Limb (tissue), 2 donors: ENCODE measurements around the gene TATDN3.
A peak's percentile ranks its signal among the peaks of the same experiment; 100 is the strongest.
"Not testable (repeated sequence)": the region's sequence is repeated elsewhere in the genome, so short reads cannot be mapped to it uniquely, and the experiment has no call there.

Experiments used
- DNase-seq, 2 donors: peaks; one replicate each; pipeline ENCODE4 v3.0.0-alpha.2; 2016; ENCODE audit errors: extremely low spot score in 2 of 2

TATDN3 gene

GRCh38 chr1:212827831-212828278 is 36.2 kb downstream of the TATDN3 start:
- DNase-seq, result no peak

GRCh38 chr1:212828395-212828794 is 36.7 kb downstream of the TATDN3 start:
- no peak for DNase-seq

DNA sequence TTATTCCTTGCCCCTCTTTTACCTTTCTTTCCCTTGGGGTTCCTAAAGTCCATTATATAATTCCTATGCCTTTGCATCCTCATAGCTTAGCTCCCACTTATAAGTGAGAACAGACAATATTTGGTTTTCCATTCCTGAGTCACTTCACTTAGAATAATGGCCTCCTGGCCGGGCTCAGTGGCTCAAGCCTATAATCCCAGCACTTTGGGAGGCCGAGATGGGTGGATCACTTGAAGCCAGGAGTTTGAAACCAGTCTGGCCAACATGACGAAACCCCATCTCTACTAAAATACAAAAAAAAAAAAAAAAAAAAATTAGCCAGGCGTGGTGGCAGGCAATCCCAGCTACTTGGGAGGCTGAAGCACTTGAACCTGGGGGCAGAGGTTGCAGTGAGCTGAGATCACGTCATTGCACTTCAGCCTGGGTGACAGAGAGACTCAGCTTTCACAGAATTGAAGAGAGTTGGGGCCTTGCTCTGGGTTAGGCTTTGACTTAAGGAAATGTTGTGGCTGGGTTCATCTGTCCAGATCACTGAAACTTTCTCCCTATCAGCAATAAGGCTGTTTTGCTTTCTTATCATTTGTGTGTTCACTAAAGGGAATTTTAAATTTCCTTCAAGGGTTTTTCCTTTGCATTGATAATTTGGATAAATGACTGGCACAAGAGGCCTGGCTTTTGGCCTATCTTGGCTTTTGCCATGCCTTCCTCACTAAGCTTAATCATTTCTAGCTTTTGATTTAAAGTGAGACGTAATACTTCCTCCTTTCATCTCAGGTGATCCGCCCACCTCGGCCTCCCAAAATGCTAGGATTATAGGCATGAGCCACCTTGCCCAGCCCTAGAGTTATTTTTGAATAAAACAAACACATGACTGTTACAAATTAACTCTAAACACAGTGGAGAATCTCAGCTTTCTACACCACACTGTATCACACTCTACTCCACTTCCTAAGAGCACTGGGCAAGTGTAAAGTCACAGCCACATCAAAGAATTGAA is 41.8 kb downstream of the TATDN3 start:
- not testable (repeated sequence) for DNase-seq

DNA sequence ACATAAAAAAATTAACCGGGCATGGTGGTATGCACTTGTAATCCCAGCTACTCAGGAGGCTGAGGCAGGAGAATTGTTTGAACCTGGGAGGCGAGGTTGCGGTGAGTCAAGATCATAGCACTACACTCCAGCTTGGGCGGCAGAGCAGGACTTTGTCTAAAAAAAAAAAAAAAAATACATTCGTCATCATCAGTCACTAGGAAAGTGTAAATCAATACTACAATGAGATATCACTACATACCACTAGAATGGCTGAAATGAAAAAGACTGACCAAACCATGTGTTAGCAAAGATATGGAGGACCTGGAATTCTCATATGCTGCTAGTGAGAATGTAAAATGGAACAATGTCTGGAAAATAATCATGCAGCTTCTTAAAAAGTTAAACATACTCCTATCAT is 46.5 kb downstream of the TATDN3 start:
- no peak for DNase-seq

GRCh38 chr1:212844521-212844920 is 52.8 kb downstream of the TATDN3 start:
- DNase-seq, result not testable (repeated sequence)

DNA sequence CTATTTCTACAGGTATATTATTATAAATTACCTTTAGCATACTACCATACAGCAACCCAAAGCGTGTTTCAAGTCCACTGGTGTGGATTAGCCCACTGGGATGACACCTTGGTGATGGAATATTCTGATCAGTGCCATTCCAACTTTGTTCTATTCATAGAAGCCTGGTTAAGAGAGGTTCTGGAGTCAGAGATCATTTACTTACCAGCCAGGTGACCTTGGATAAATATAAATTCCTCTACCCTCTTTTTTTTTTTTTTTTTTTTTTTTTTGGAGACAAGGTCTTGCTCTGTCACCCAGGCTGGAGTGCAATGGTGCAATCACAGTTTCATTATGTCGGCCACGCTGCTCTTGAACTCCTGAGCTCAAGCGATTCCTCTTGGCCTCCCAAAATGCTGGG is 55.9 kb downstream of the TATDN3 start, which contains the start of gene SPATA45:
TSS of gene SPATA45 (minus strand) at position 101 of the 400 bp plus-strand sequence. CDS start 11,500 bp downstream, outside the sequence.
- DNase-seq, result no peak

GRCh38 chr1:212852105-212852688 is 60.5 kb downstream of the TATDN3 start:
- DNase-seq, result no peak

DNA sequence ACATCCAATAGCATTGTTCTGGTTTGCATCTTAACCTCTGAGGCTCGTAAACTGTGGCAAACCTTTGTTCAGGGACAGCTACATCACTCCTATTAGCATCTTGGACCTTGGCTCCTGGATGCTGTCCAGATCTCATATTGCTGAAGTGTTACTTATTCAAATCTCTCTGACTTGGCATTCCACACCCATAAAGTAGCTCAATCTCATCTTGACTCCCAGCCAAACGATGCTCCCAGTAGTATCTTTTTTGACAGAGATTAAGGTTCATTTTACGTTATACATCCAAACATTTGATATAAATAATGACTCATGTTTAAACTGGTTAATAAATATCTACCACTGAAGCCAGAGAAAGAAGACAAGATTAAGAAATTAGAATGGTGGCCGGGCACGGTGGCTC is 62.0 kb downstream of the TATDN3 start:
- no peak for DNase-seq

GRCh38 chr1:212856755-212857154 is 65.1 kb downstream of the TATDN3 start:
- no peak for DNase-seq

- DNase-seq, result peak; percentile 96
Measured at GRCh38 chr1:212857992-212858460, 66.3 kb downstream of the TATDN3 start, which contains the start of gene FLVCR1. Gene FLVCR1, plus strand, starts transcription at chr1:212858275. Its CDS starts 178 bp downstream, at chr1:212858453.

GRCh38 chr1:212858461-212859265 is 67.0 kb downstream of the TATDN3 start:
- no peak for DNase-seq

DNA sequence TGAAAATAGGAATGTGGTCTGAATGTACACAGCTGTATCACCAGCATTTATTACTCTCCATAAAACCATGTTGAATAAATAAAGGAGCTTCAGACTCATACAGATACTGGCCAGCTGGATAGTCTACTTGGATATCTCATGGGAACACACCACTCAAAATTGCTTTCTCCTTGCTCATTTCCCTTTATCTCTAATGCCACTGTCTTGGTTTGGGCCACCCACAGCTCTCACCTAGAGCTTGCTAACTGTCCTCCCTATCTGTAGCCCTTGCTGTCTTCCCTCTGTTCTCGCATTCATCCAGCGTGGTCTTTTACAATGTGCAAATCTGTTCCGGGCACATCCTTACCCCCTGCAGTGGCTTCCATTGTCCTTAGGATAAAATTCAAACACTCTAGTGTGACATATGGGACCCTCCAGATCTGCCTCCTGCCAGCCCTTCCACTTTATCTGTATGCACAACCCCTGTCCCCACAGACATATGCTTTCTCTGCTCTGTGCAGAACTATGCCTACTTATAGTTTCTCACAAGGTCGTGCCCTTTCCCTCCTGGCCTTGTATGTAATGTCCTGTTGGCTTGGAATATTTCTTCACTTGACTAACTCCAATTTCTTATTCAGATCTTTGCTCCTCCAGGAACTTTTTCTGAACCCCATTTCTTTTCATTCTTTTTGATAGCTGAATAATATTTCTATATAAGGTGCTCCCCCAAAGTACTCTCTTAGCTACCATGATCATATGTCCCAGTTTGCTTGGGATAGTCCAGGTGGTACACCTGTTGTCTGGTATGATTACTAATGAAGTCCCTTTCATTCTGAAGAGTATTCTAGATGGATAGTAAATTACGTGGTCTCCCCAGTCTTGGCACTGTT is 69.3 kb downstream of the TATDN3 start:
- DNase-seq, result no peak

DNA sequence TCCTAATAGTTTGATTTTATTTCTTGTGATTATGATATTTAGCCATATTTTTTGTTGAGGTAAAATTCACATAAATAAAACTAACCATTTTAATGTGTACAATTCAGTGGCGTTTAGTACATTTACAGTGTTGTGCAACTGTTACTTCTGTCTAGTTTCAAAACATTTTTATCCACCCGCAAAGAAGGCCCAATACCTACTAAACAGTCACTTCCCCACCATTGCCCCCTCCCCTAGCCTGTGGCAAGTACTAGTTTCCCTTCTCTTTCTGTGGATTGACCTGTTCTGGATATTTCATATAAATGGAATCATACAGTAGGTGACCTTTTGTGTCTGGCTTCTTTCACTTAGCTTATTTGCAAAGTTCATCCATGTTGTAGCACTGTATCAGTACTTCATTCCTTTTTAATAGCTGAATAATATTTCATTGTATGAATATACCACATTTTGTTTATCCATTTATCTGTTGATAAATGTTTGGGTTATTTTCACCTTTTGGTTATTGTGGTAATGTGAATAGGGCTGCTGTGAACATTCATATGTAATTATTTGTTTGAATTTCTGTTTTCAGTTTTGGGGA is 70.5 kb downstream of the TATDN3 start:
- DNase-seq, result no peak

- DNase-seq, result not testable (repeated sequence)
Measured at GRCh38 chr1:212863345-212863744, 71.7 kb downstream of the TATDN3 start.

DNA sequence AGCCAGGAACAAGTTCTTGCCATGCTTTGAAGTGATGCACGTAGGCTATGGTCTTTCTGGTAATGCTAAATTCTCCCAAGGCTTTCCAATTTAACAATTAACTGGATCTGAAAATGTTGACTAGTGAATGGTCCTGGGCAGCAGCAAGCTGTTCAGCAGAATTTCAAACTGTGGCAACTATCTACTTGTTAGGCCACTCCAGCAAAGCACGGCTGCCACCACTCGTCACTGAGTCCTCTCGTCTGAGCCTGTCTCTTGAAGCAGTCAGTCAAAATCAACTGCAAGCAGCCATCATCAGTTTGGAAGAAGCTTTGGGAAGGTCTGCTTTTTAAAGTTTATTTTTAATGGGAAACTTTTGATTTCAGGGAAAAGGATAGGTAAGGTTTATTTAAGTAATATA is 72.5 kb downstream of the TATDN3 start:
- no peak for DNase-seq
